PC-9 (cell line): ENCODE results near the gene RPL19. TPM values are rescaled to one million over a fixed set of nuclear protein-coding genes. Genes with fewer than 3 reads are reported as not detected.

Experiments
- BruUV-seq: library from RNA; stranded (reverse); fragments of 400-500 nt; replicated peaks from 2 replicates; lab custom pipeline; 2021; lab: Mats Ljungman, UMichigan
- CTCF ChIA-PET: fragments of 300-600 bp; sonication (Branson Sonifier 250); formaldehyde crosslinking; loops from one replicate; lab custom pipeline; 2022; ENCODE audit warnings: antibody characterized with exemption; lab: Charles Lee
- POLR2A ChIA-PET: fragments of 300-600 bp; sonication (Branson Sonifier 250); formaldehyde crosslinking; loops from one replicate; lab custom pipeline; 2022; ENCODE audit warnings: antibody characterized with exemption; ENCODE audit not compliant: unreplicated experiment; lab: Charles Lee
- DNase-seq, 2 experiments: peaks; one replicate each; pipeline versions ENCODE4 v3.0.0 to v3.0.0-alpha.2; 2015 to 2022; ENCODE audit warnings: mixed read lengths in 1 of 2
- H2AFZ ChIP-seq: fragments of 200-600 bp; sonication (generic); 2 replicates; pipeline ENCODE4 v1.8.1; 2017; ENCODE audit warnings: antibody characterized with exemption
- H3F3A ChIP-seq: fragments of 200-600 bp; sonication (generic); 2 replicates; pipeline ENCODE4 v1.8.1; 2017; ENCODE audit warnings: antibody characterized with exemption, mild to moderate bottlenecking, low read depth; ENCODE audit not compliant: insufficient read depth
- H3K27ac ChIP-seq: fragments of 200-600 bp; sonication (generic); 2 replicates; pipeline ENCODE4 v1.6.1; 2016; ENCODE audit warnings: mixed run types
- H3K27me3 ChIP-seq: fragments of 200-600 bp; sonication (generic); 2 replicates; pipeline ENCODE4 v1.6.1; 2016; ENCODE audit warnings: low read depth, mixed run types; ENCODE audit not compliant: insufficient read depth
- H3K36me3 ChIP-seq: fragments of 200-600 bp; sonication (generic); 2 replicates; pipeline ENCODE4 v1.6.1; 2016; ENCODE audit warnings: low read depth, mixed run types
- H3K4me1 ChIP-seq: fragments of 200-600 bp; sonication (generic); replicated peaks from 2 replicates; pipeline ENCODE4 v1.6.1; 2016; ENCODE audit warnings: mixed run types; ENCODE audit not compliant: insufficient read depth
- H3K4me2 ChIP-seq: fragments of 200-600 bp; sonication (generic); 2 replicates; pipeline ENCODE4 v1.6.1; 2017; ENCODE audit warnings: mixed run types
- H3K4me3 ChIP-seq: fragments of 200-600 bp; sonication (generic); 2 replicates; pipeline ENCODE4 v1.6.1; 2016; ENCODE audit warnings: mixed run types
- H3K79me2 ChIP-seq: fragments of 200-600 bp; sonication (generic); 2 replicates; pipeline ENCODE4 v1.6.1; 2017; ENCODE audit warnings: low read depth, mixed run types
- H3K9me2 ChIP-seq: fragments of 200-600 bp; sonication (generic); 2 replicates; pipeline ENCODE4 v1.8.1; 2017; ENCODE audit warnings: mild to moderate bottlenecking; ENCODE audit not compliant: insufficient read depth
- H3K9me3 ChIP-seq: fragments of 200-600 bp; sonication (generic); 2 replicates; pipeline ENCODE4 v1.8.1; 2016; ENCODE audit warnings: low read depth; ENCODE audit not compliant: insufficient read depth
- H4K20me1 ChIP-seq: fragments of 200-600 bp; sonication (generic); 2 replicates; pipeline ENCODE4 v1.8.1; 2017; ENCODE audit not compliant: insufficient read depth
- CTCF ChIP-seq: fragments of 200-600 bp; sonication (generic); conservative IDR thresholded peaks from 2 replicates; pipeline ENCODE4 v1.6.1; 2017; ENCODE audit warnings: mixed run types, antibody characterized with exemption, mild to moderate bottlenecking, moderate library complexity
- EZH2 ChIP-seq: fragments of 200-600 bp; sonication (generic); IDR thresholded peaks from 2 replicates; pipeline ENCODE4 v1.8.0; 2017; ENCODE audit warnings: antibody characterized with exemption, low read depth
- intact Hi-C: fragments of 100-400 bp; cut with micrococcal nuclease; formaldehyde crosslinking; loops from one replicate; pipeline ENCODE4 v1.10.0; 2022; ENCODE audit not compliant: unreplicated experiment
- total RNA-seq: library from RNA; stranded (reverse); gene quantifications from 2 replicates; pipeline ENCODE4 v1.2.3, GENCODE V29; 2021

The RPL19 gene
- total RNA-seq, 1 experiment from 2014 or later: 1,670 TPM

- BruUV-seq: no TSS peak
- peak overlapping the region; percentile 81 for H2AFZ ChIP-seq
- ChIA-PET CTCF (interaction anchor here (0.6 to 4.3 kb wide), 7 partner anchors 9 to 286 kb away, joined by 3 to 62 read pairs (median 5); no protein-coding TSS in a partner anchor), POLR2A (interaction anchor here (0.6 to 0.9 kb wide), 4 partner anchors 46 to 596 kb away, joined by 3 to 7 read pairs (median 4); partner anchors contain the start of genes PGAP3 and RPL19)
- H3F3A ChIP-seq: peaks cover 15% of the 10 kb centered on the region; the same call in 1 of the 2 replicates
- H3K9me2 ChIP-seq: no peaks in the 10 kb centered on the region
- H3K27ac ChIP-seq: no peak overlapping the region
- no peaks in the 10 kb centered on the region for H3K9me3 ChIP-seq
- peak overlapping the region; percentile 73 for H3K4me3 ChIP-seq
- no peaks in the 10 kb centered on the region for H3K36me3 ChIP-seq
- no peaks in the 10 kb centered on the region for H3K79me2 ChIP-seq
- DNase-seq: peak; percentile 79 to 85
- H3K4me2 ChIP-seq: peak overlapping the region; percentile 77
- intact Hi-C loops: loop anchor here (1.0 to 5.0 kb wide), 8 partner anchors 84 to 476 kb away; no protein-coding TSS in a partner anchor
- peaks cover 8% of the 10 kb centered on the region for H3K4me1 ChIP-seq
- H4K20me1 ChIP-seq: no peaks in the 10 kb centered on the region
- no peak for TF ChIP-seq EZH2
- no peak for TF ChIP-seq CTCF
- H3K27me3 ChIP-seq: no peaks in the 10 kb centered on the region
These were observed 46.5 kb upstream of the RPL19 start for GRCh38 chr17:39153599-39154051.

DNA sequence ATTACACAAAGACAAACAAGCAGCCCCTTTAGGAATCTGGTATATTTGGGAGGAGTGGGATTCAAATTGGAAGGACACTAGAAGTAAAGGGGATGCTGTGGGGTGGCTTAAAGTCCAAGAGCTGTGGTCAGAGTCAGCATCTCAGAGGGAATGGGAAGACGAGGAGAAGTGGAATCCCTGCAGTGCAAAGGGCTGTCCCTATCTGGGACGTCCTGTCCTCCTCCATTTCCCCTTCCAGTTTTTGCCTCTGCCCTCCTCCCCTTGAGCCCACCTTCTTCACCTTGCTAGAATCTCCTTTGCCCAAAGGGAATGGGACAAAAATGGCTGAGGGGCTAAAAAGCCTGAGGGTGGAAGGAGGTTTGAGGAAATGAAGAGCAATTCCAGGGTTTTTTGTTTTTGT lies 44.4 kb upstream of the RPL19 start:
- H3K4me1 ChIP-seq: peaks cover 8% of the 10 kb centered on the region
- CTCF ChIA-PET: no interaction called here
- H3K79me2 ChIP-seq: no peaks in the 10 kb centered on the region
- H2AFZ ChIP-seq: no peak overlapping the region
- intact Hi-C loops: no loop called here
- DNase-seq: no peak
- H3K36me3 ChIP-seq: no peaks in the 10 kb centered on the region
- TF ChIP-seq EZH2 (no peak), CTCF (no peak)
- H3F3A ChIP-seq: peaks cover 15% of the 10 kb centered on the region; the same call in 1 of the 2 replicates
- H3K9me3 ChIP-seq: no peaks in the 10 kb centered on the region
- BruUV-seq: no TSS peak
- H3K27me3 ChIP-seq: no peaks in the 10 kb centered on the region
- H3K4me2 ChIP-seq: no peak overlapping the region
- H4K20me1 ChIP-seq: no peaks in the 10 kb centered on the region
- no peaks in the 10 kb centered on the region for H3K9me2 ChIP-seq
- H3K27ac ChIP-seq: no peak overlapping the region
- H3K4me3 ChIP-seq: no peak overlapping the region
- POLR2A ChIA-PET: no interaction called here

GRCh38 chr17:39156491-39156890 lies 43.6 kb upstream of the RPL19 start:
- TF ChIP-seq CTCF (no peak), EZH2 (no peak)
- no peaks in the 10 kb centered on the region for H3K36me3 ChIP-seq
- intact Hi-C loops: no loop called here
- BruUV-seq: no TSS peak
- peaks cover 15% of the 10 kb centered on the region; the same call in 1 of the 2 replicates for H3F3A ChIP-seq
- H3K4me2 ChIP-seq: no peak overlapping the region
- no peak overlapping the region for H3K4me3 ChIP-seq
- ChIA-PET CTCF (no interaction called here), POLR2A (no interaction called here)
- peaks cover 8% of the 10 kb centered on the region for H3K4me1 ChIP-seq
- H3K9me2 ChIP-seq: no peaks in the 10 kb centered on the region
- no peak overlapping the region for H2AFZ ChIP-seq
- H3K9me3 ChIP-seq: no peaks in the 10 kb centered on the region
- no peaks in the 10 kb centered on the region for H3K79me2 ChIP-seq
- no peaks in the 10 kb centered on the region for H3K27me3 ChIP-seq
- no peak for DNase-seq
- H4K20me1 ChIP-seq: no peaks in the 10 kb centered on the region
- H3K27ac ChIP-seq: no peak overlapping the region
